GM21526 (cell line): Measurements from ENCODE around the gene MAT2A.
"Not testable (repeated sequence)": the region's sequence is repeated elsewhere in the genome, so short reads cannot be mapped to it uniquely, and the experiment has no call there.

Source experiments
- ATAC-seq: cut with Tn5 transposase; IDR thresholded peaks from one replicate; pipeline ENCODE4 v1.9.1; 2021; ENCODE audit warnings: moderate library complexity; ENCODE audit not compliant: unreplicated experiment, low FRiP score

Gene MAT2A

DNA sequence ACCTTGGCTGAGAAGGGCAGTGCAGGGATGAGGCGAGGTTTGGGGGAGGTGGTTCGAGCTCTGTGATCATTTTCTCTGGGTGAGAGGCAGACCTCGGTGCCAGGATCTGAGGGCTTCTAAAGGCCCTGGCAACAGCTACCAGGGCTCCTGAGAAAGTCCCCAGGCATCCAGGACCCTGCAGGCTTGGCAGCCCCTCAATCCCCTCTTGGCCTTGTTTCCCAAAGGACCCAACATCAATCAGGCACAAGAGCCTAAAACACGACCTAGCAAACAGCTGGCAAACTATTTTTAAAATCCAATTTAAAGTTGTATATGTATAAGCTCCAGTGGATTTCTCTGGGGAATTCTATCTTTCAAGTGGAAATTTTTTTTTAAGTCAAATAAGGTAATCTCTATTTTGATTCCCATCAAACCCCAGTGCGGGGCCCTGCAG lies 15.0 kb upstream of the MAT2A start:
- no peak for ATAC-seq

DNA sequence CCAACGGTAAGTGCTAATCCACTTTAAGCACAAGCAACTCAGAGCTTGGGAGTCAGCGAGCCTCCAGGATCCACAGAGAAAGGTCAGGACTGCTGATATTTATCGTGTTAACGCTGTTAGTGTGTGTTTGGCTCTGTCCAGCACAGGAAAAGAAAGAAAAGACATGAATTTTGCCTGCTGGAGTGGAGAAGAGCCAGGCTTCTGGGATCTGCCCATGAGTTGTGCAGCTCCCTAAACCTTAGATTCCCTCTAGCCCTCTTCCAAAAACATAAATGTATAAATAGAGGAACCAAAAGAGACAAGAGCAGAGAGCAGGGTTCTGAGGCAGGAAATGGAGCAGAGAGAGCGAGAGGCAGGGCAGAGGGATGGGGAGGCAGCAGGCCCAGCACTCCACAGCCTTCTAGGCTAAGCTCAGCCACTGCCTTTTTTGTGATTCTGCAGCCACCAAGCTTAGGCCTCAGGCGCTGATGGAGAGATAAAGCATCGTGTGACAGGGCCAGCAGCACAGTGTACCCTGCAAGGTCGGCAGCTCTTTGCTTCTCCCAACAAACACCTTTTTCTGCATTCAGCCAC lies 14.5 kb upstream of the MAT2A start:
- ATAC-seq, result no peak

GRCh38 chr2:85525029-85525428 lies 13.9 kb upstream of the MAT2A start:
- no peak for ATAC-seq

GRCh38 chr2:85525567-85525966 lies 13.4 kb upstream of the MAT2A start:
- ATAC-seq, result no peak

GRCh38 chr2:85527787-85528186 lies 11.2 kb upstream of the MAT2A start:
- no peak for ATAC-seq

DNA sequence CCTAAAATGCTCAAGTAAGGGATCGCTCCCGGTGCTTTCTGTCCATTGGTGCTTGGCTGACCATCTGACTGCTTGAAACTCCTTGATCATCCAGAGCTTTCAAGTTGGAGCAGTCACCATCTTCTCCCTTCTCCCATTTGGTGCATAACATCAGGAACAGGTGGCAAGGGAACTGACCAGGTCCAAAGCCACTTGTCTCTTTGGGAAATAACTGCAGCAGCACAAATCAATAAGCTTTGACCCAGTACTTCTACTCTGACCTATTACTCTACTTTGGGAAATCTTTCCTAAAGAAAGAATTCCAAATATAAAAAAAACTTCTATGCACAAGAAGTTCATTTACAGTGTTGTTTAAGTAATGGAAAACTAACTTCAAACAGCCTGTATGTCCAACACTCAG lies 10.6 kb upstream of the MAT2A start:
- no peak for ATAC-seq

DNA sequence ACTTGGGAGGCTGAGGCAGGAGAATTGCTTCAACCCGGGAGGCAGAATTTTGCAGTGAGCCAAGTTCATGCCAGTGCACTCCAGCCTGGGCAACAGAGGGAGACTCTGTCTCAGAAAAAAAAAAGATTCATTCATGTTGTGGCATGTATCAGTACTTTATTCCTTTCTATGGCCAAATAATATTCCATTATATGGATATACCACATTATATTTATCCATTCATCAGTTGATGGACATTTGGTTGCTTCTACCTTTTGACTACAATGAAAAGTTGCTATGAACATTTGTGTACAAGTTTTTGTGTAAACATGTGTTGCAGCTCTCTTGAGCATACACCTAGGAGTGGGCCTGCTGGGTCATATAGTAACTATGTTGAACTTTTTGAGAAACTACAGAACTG lies 9.2 kb upstream of the MAT2A start:
- no peak for ATAC-seq

DNA sequence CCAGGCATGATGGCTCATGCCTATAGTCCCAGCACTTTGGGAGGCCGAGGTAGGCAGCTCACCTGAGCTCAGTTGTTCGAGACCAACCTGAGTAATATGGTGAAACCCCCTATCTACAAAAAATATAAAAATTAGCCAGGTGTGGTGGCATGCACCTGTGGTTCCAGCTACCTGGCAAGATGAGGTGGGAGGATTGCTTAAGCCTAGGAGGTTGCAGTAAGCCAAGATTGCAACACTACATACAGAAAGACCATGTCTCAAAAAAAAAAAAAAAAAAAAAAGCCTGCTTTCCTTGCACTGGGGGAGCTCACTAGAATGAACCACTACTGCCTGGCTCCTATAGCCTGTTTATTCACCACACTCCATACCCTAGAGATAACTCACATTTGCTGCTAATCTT lies 7.4 kb upstream of the MAT2A start:
- no peak for ATAC-seq

DNA sequence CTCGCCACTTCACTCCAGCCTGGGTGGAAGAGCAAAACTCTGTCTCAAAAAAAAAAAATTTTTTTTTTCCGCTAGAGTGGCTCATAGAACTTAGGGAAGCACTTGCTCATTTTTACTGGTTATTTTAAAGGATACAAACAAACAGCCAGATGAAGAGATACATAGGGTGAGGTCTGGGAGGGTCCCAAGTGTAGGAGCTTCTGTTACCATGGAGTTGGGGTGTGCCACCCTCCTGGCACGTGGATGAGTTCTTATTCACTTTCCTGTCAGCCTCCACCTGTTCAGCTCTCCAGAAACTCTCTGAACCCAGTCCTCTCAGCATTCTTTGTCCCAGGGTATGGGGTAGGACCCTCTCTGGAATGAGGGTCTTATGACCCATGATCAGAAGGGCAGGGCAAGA lies 4.9 kb upstream of the MAT2A start:
- no peak for ATAC-seq

DNA sequence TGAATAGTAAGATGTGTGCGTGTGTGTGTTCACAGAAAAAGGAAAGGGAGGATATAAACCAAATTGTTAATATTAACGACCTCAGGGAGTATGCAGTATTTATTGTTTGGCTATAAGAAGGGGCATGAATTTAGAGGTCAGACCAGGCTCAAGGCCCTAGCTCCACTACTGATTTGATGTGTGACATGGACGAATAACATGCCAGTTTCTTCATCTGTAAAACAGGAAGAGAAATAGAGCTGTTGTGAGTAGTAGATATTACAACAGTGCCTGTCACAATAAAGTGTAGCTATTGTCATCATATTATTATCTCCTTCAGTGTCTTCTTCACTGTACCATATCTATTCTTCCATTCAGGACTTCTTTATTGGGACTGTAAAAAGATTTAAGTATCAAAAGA lies 4.1 kb upstream of the MAT2A start:
- ATAC-seq, result no peak

DNA sequence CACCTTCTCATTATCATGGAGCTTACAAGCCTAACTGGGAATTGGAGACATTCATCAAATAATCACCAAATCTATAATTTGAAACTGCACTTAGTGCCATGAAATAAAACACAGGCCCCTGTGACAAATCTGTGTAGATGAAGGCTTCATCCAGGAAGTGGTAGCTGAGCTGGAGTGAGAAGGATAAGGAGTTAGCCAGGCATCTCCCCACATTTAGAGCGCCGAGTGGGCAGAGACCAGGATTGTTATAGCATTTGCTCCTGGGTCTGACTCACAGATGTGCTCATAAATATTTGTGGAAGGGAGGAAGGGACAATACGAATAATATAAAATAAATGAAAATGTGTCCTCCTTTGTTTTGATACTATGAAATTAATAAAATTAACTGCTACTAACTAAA lies 2.5 kb upstream of the MAT2A start:
- no peak for ATAC-seq

DNA sequence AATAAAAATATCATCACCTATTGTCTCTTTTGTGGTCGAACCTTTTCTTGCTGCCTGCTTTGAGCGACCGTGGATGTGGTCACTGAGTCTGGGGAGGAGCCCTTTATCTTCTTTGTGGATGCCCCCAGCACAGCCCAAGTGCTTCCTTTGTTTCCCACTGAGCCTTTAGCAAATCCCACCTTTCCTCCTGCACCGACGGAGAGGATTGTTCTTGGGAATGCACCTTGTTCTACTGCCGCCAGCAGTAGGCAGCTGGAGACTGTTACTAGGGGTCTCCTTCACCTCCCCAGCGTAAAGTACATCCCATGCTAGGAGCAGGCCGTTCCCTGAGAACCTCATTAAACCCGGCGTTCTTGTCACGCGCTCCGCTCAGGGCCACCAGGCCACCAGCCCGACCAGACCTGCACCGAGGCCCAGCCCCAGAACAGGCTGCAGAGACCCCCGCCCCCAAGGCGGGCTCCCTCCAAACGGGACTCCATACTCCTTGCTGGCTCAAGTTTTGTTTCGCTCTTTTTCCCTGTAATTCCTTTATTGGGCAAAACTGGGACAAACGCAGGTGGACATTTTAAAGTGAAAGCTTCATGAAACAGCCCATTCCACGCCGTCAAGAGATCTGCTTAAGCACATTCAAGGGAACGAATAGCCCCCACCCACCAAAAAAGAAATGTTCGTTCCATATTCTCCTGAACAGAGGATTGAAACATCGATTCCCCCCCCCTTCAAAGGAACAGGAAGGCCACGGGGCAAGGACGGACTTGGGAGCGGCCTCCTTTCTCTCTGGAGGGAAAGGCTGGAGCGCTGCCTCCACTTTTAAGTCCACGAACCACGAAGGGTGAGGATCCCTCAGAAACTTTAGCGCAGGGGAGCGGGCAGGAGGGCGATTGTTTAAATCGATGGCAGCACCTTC lies 1.1 kb upstream of the MAT2A start:
- ATAC-seq, result no peak

GRCh38 chr2:85539361-85540132 lies 579 bp downstream of the MAT2A start:
- peak; percentile 21 for ATAC-seq

DNA sequence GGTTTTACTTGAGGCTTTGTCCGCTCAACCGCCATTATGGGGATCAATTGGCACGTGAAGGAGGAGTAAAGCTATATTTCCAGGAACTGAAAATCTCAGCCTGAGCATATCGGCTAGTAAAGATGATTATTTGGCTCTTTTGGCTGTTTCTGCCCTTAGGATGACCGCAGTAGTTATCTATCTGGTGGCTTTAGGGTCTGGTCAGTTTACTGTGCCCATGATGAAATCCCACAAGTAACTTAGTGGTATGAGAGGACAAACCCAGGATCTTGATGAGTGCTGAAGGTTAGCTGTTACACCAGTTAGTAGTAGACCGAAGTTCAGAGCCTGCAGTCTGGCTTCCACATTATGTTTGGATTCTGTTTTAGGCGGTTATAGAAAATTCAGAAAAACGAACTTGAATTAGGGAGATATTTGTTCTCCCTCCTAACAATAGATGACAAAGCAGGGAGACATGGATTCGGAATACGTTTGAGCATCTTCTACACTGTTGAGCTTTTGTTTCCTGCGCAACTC lies 1.2 kb downstream of the MAT2A start:
- no peak for ATAC-seq

GRCh38 chr2:85541262-85541661 lies 2.3 kb downstream of the MAT2A start:
- ATAC-seq, result no peak

- no peak for ATAC-seq
These were observed 2.9 kb downstream of the MAT2A start for GRCh38 chr2:85541753-85542457.

GRCh38 chr2:85542777-85543176 lies 3.8 kb downstream of the MAT2A start:
- ATAC-seq, result no peak

GRCh38 chr2:85544254-85544691 lies 5.3 kb downstream of the MAT2A start:
- not testable (repeated sequence) for ATAC-seq

DNA sequence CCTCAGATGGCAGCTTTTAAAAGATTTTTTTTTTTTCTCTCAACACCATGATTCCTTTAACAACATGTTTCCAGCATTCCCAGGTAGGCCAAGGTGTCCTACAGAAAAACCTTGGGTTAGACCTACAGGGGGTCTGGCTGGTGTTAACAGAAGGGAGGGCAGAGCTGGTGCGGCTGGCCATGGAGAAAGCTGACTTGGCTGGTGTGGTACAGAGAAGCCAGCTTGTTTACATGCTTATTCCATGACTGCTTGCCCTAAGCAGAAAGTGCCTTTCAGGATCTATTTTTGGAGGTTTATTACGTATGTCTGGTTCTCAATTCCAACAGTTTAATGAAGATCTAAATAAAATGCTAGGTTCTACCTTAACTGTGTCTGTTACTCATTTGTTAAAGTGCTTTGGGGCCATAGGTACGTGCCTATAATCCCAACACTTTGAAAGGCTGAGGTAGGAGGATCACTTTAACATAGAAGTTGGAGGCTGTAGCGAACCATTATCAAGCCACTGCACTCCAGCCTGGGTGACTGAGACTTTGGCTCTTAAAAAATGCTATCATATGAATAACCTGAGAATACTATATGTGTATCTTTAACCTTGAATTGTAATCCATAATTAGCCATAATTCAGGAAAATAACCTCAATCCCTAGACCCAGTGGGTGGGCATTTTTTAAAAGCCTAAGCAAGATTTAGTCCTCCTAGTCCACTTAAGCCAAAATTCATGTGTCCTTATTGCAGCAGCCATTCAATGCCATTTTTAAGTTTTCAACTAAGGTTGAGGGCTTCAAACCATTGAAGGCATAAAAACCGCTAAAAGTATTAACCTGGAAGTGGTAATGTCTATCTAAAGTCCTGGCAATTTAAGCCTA lies 6.2 kb downstream of the MAT2A start:
- ATAC-seq, result not testable (repeated sequence)
